B cell (primary cell): ENCODE data around the gene FAR2. TPM values are rescaled to one million over a fixed set of nuclear protein-coding genes. Genes with fewer than 3 reads are reported as not detected.

Source experiments
- ATAC-seq: fragments of 200-7000 bp; cut with Tn5 transposase; one replicate; pipeline ENCODE4 v1.10.0; 2021; ENCODE audit warnings: low read depth, mild to moderate bottlenecking, moderate number of reproducible peaks, moderate library complexity
- CTCF ChIA-PET: fragments of 350-600 bp; sonication (Branson Sonifier 250); formaldehyde crosslinking; loops from one replicate; lab custom pipeline; 2021; ENCODE audit warnings: antibody characterized with exemption, inconsistent platforms; lab: Charles Lee
- POLR2A ChIA-PET: fragments of 350-600 bp; sonication (Branson Sonifier 250); formaldehyde crosslinking; loops from one replicate; lab custom pipeline; 2021; ENCODE audit warnings: antibody characterized with exemption; lab: Charles Lee
- DNase-seq: peaks from one replicate; pipeline ENCODE4 v3.0.0; 2013
- H2AFZ ChIP-seq: 2 replicates; pipeline ENCODE4 v1.6.1; 2012; ENCODE audit warnings: mild to moderate bottlenecking, low read depth, low read length; ENCODE audit not compliant: insufficient read depth, poor library complexity, severe bottlenecking
- H3K27ac ChIP-seq, 2 donors: 1 replicate in 1 of 2; 2 replicates in 1 of 2; pipeline ENCODE4 v1.5.1; 2012 to 2013; ENCODE audit warnings: low read length in 2 of 2, mild to moderate bottlenecking in 2 of 2, moderate library complexity in 1 of 2
- H3K27me3 ChIP-seq, 4 experiments: fragments of 200-600 bp in 1 of 4; sonication (generic) in 1 of 4; replicated peaks in 1 of 4; 1 replicate in 2 of 4; 2 replicates in 2 of 4; pipeline versions ENCODE4 v1.6.1 to v1.7.0; 2013 to 2016; ENCODE audit warnings: low read length in 3 of 4, mild to moderate bottlenecking in 2 of 4, mixed read lengths in 1 of 4, moderate library complexity in 1 of 4; ENCODE audit not compliant: insufficient read depth in 4 of 4, control insufficient read depth in 3 of 4; ENCODE audit errors: control extremely low read depth in 1 of 4
- H3K36me3 ChIP-seq, 2 experiments: replicated peaks in 1 of 2; 1 replicate in 1 of 2; 2 replicates in 1 of 2; pipeline versions ENCODE4 v1.6.1 to v1.7.1; 2013; ENCODE audit warnings: low read length in 1 of 2; ENCODE audit not compliant: insufficient read depth in 2 of 2, control insufficient read depth in 1 of 2; ENCODE audit errors: control extremely low read depth in 1 of 2, extremely low read depth in 1 of 2
- H3K4me1 ChIP-seq, 2 donors: fragments of 200-600 bp in 1 of 2; sonication (generic) in 1 of 2; 1 replicate in 1 of 2; 2 replicates in 1 of 2; pipeline versions ENCODE4 v1.5.1 to v1.6.1; 2013 to 2017; ENCODE audit warnings: low read length in 2 of 2; ENCODE audit not compliant: control insufficient read depth in 2 of 2, insufficient read depth in 2 of 2
- H3K4me2 ChIP-seq: replicated peaks from 2 replicates; pipeline ENCODE3; 2012; ENCODE audit warnings: mild to moderate bottlenecking, low read depth, low read length; ENCODE audit not compliant: poor library complexity, severe bottlenecking
- H3K4me3 ChIP-seq, 5 experiments: fragments of 200-600 bp in 1 of 5; sonication (generic) in 1 of 5; 1 replicate in 3 of 5; 2 replicates in 2 of 5; pipeline versions ENCODE4 v1.5.1 to v1.7.0; 2011 to 2016; ENCODE audit warnings: low read length in 4 of 5, mild to moderate bottlenecking in 4 of 5, low read depth in 2 of 5, control low read depth in 1 of 5, moderate library complexity in 1 of 5; ENCODE audit not compliant: insufficient read depth in 1 of 5; ENCODE audit errors: control extremely low read depth in 1 of 5, extremely low read depth in 1 of 5
- H3K79me2 ChIP-seq: fragments of 200-600 bp; sonication (generic); one replicate; pipeline ENCODE4 v1.6.0; 2016; ENCODE audit warnings: low read length; ENCODE audit not compliant: control insufficient read depth, insufficient read depth
- H3K9ac ChIP-seq: fragments of 200-600 bp; sonication (generic); 2 replicates; pipeline ENCODE4 v1.6.1; 2017; ENCODE audit warnings: mild to moderate bottlenecking, low read length, moderate library complexity
- H3K9me3 ChIP-seq, 3 donors: one replicate each; pipeline versions ENCODE4 v1.6.1 to v1.7.1; 2013; ENCODE audit warnings: low read length in 2 of 3; ENCODE audit not compliant: control insufficient read depth in 2 of 3, insufficient read depth in 1 of 3; ENCODE audit errors: control extremely low read depth in 1 of 3
- H4K20me1 ChIP-seq: 2 replicates; pipeline ENCODE4 v1.6.0; 2012; ENCODE audit warnings: mild to moderate bottlenecking, low read length; ENCODE audit not compliant: insufficient read depth, control insufficient read depth, poor library complexity, severe bottlenecking
- H3K27ac Mint-ChIP-seq: one replicate; pipeline ENCODE4 v1.8.0; 2021; ENCODE audit warnings: mixed read lengths
- H3K27me3 Mint-ChIP-seq: one replicate; pipeline ENCODE4 v1.8.0; 2021; ENCODE audit warnings: mixed read lengths
- H3K4me1 Mint-ChIP-seq: one replicate; pipeline ENCODE4 v1.8.0; 2021; ENCODE audit warnings: mixed read lengths
- H3K4me3 Mint-ChIP-seq: one replicate; pipeline ENCODE4 v1.8.0; 2021; ENCODE audit warnings: mixed read lengths
- H3K9me3 Mint-ChIP-seq: one replicate; pipeline ENCODE4 v1.8.0; 2022; ENCODE audit warnings: mixed read lengths; ENCODE audit not compliant: insufficient read depth
- CTCF ChIP-seq: fragments of 200-600 bp; IDR thresholded peaks from one replicate; pipeline ENCODE4 v1.8.0; 2022; ENCODE audit warnings: antibody characterized with exemption, mild to moderate bottlenecking
- EZH2 ChIP-seq: IDR thresholded peaks from 2 replicates; pipeline ENCODE4 v1.6.1; 2012; ENCODE audit warnings: borderline replicate concordance, low read depth, mild to moderate bottlenecking, moderate library complexity, low read length; ENCODE audit not compliant: insufficient read depth, poor library complexity, severe bottlenecking
- WGBS: methylation state at CpG from one replicate; pipeline ENCODE4 v1.1.5; 2013; ENCODE audit warnings: missing lambda C conversion rate; ENCODE audit not compliant: insufficient coverage; 5-methylcytosine and 5-hydroxymethylcytosine counted together
- intact Hi-C: fragments of 100-400 bp; cut with micrococcal nuclease; formaldehyde crosslinking; loops from one replicate; pipeline ENCODE4 v1.10.0; 2022
- polyA plus RNA-seq: library from polyadenylated mRNA; depleted of rRNA; stranded (reverse); fragments of >200 nt; gene quantifications from 2 replicates; pipeline ENCODE4 v1.2.3, GENCODE V29; 2012
- total RNA-seq, 2 donors: library from RNA; stranded (reverse); fragments of 120-200 nt in 1 of 2; gene quantifications; 1 replicate in 1 of 2; 2 replicates in 1 of 2; pipeline versions ENCODE4 v1.2.3 to v1.2.4, GENCODE V29; 2013 to 2022

FAR2 gene
- total and polyA plus RNA-seq, 2 donors (not counting 1 experiment from before 2014, with no cell fraction given), result 0.39 TPM; not detected in 1

GRCh38 chr12:29238822-29239291, 89.8 kb downstream of the FAR2 start:
- TF ChIP-seq CTCF (no peak), EZH2 (no peak)
- no peaks in the 10 kb centered on the region for H3K27me3 ChIP-seq
- no peak overlapping the region for H3K27ac Mint-ChIP-seq
- H3K4me3 ChIP-seq, result no peak overlapping the region
- no peak overlapping the region for H3K27ac ChIP-seq
- intact Hi-C loops, result no loop called here
- H3K4me1 ChIP-seq, result no peaks in the 10 kb centered on the region
- DNase-seq (no peak), ATAC-seq (no peak)
- H3K9me3 Mint-ChIP-seq, result no peaks in the 10 kb centered on the region
- no peak overlapping the region for H3K4me3 Mint-ChIP-seq
- no peak overlapping the region for H3K9ac ChIP-seq
- H3K4me2 ChIP-seq, result no peak overlapping the region
- H3K27me3 Mint-ChIP-seq, result no peaks in the 10 kb centered on the region
- H4K20me1 ChIP-seq, result no peaks in the 10 kb centered on the region
- H3K4me1 Mint-ChIP-seq, result no peaks in the 10 kb centered on the region
- no peak overlapping the region for H2AFZ ChIP-seq
- H3K36me3 ChIP-seq, result no peaks in the 10 kb centered on the region
- H3K9me3 ChIP-seq, result no peaks in the 10 kb centered on the region
- ChIA-PET POLR2A (no interaction called here), CTCF (no interaction called here)
- no CpG with 5 or more reads among the region's 2 CpGs for WGBS
- H3K79me2 ChIP-seq, result no peaks in the 10 kb centered on the region

GRCh38 chr12:29239336-29239735, 90.3 kb downstream of the FAR2 start:
- H3K27me3 ChIP-seq, result no peaks in the 10 kb centered on the region
- intact Hi-C loops, result no loop called here
- no CpG with 5 or more reads among the region's 1 CpG for WGBS
- H2AFZ ChIP-seq, result no peak overlapping the region
- no peak overlapping the region for H3K4me2 ChIP-seq
- ChIA-PET CTCF (no interaction called here), POLR2A (no interaction called here)
- H3K27ac ChIP-seq, result no peak overlapping the region
- no peak overlapping the region for H3K27ac Mint-ChIP-seq
- TF ChIP-seq CTCF, result no peak
- no peak overlapping the region for H3K4me3 Mint-ChIP-seq
- no peaks in the 10 kb centered on the region for H3K4me1 ChIP-seq
- H3K9me3 ChIP-seq, result no peaks in the 10 kb centered on the region
- H3K9me3 Mint-ChIP-seq, result no peaks in the 10 kb centered on the region
- no peaks in the 10 kb centered on the region for H3K36me3 ChIP-seq
- DNase-seq, result no peak
- no peaks in the 10 kb centered on the region for H3K4me1 Mint-ChIP-seq
- H3K4me3 ChIP-seq, result no peak overlapping the region
- H3K79me2 ChIP-seq, result no peaks in the 10 kb centered on the region
- no peak overlapping the region for H3K9ac ChIP-seq
- no peaks in the 10 kb centered on the region for H4K20me1 ChIP-seq
- no peak for ATAC-seq
- H3K27me3 Mint-ChIP-seq, result no peaks in the 10 kb centered on the region
